Osteocyte (in vitro differentiated cells): ENCODE measurements around the gene PCDHGA11. TPM values are rescaled to one million over a fixed set of nuclear protein-coding genes. Genes with fewer than 3 reads are reported as not detected.

ENCODE experiments used
- DNase-seq: peaks from one replicate; pipeline ENCODE4 v3.0.0; 2021; ENCODE audit warnings: mixed read lengths; ENCODE audit not compliant: unreplicated experiment; ENCODE audit errors: extremely low spot score
- H3K27ac Mint-ChIP-seq: one replicate; pipeline ENCODE4 v1.8.0; 2021; ENCODE audit warnings: mild to moderate bottlenecking, mixed read lengths; ENCODE audit not compliant: unreplicated experiment
- H3K27me3 Mint-ChIP-seq: one replicate; pipeline ENCODE4 v1.8.0; 2021; ENCODE audit warnings: mixed read lengths; ENCODE audit not compliant: unreplicated experiment
- H3K36me3 Mint-ChIP-seq: one replicate; pipeline ENCODE4 v1.8.0; 2021; ENCODE audit warnings: mixed read lengths; ENCODE audit not compliant: unreplicated experiment
- H3K4me1 Mint-ChIP-seq: one replicate; pipeline ENCODE4 v1.8.0; 2021; ENCODE audit warnings: mixed read lengths; ENCODE audit not compliant: unreplicated experiment
- H3K4me3 Mint-ChIP-seq: one replicate; pipeline ENCODE4 v1.8.0; 2021; ENCODE audit warnings: mild to moderate bottlenecking, moderate library complexity, mixed read lengths; ENCODE audit not compliant: unreplicated experiment
- H3K9me3 Mint-ChIP-seq: one replicate; pipeline ENCODE4 v1.8.0; 2021; ENCODE audit warnings: mixed read lengths; ENCODE audit not compliant: unreplicated experiment
- total RNA-seq: library from RNA; stranded (reverse); gene quantifications from 2 replicates; pipeline ENCODE4 v1.2.1, GENCODE V29; 2021
- TF ChIP-seq, protein P1 (sequence below): fragments of 200-600 bp; sonication (generic); IDR thresholded peaks from 2 replicates; pipeline ENCODE4 v1.5.0; 2021; ENCODE audit warnings: antibody characterized with exemption, mild to moderate bottlenecking, moderate library complexity

Gene PCDHGA11
- total RNA-seq, 1 donor from 2014 or later, result 2.2 TPM

DNA sequence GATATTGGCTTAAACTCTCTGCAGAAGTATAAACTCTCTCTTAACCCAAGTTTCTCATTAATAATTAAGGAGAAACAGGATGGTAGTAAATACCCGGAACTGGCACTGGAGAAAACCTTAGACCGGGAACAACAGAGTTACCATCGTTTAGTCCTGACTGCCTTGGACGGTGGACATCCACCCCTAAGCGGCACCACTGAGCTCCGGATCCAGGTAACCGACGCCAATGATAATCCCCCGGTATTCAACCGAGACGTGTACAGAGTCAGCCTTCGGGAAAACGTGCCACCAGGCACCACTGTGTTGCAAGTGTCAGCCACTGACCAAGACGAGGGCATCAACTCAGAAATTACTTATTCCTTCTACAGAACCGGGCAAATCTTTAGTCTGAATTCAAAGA lies 22.2 kb upstream of the PCDHGA11 start:
- Mint-ChIP-seq H3K9me3 (peaks cover 12% of the 10 kb centered on the region), H3K4me3 (no peak overlapping the region), H3K4me1 (no peaks in the 10 kb centered on the region), H3K36me3 (peaks cover 7% of the 10 kb centered on the region), H3K27ac (no peak overlapping the region), H3K27me3 (no peaks in the 10 kb centered on the region)
- no peak for DNase-seq
- TF ChIP-seq, protein P1, sequence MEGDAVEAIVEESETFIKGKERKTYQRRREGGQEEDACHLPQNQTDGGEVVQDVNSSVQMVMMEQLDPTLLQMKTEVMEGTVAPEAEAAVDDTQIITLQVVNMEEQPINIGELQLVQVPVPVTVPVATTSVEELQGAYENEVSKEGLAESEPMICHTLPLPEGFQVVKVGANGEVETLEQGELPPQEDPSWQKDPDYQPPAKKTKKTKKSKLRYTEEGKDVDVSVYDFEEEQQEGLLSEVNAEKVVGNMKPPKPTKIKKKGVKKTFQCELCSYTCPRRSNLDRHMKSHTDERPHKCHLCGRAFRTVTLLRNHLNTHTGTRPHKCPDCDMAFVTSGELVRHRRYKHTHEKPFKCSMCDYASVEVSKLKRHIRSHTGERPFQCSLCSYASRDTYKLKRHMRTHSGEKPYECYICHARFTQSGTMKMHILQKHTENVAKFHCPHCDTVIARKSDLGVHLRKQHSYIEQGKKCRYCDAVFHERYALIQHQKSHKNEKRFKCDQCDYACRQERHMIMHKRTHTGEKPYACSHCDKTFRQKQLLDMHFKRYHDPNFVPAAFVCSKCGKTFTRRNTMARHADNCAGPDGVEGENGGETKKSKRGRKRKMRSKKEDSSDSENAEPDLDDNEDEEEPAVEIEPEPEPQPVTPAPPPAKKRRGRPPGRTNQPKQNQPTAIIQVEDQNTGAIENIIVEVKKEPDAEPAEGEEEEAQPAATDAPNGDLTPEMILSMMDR, result no peak

DNA sequence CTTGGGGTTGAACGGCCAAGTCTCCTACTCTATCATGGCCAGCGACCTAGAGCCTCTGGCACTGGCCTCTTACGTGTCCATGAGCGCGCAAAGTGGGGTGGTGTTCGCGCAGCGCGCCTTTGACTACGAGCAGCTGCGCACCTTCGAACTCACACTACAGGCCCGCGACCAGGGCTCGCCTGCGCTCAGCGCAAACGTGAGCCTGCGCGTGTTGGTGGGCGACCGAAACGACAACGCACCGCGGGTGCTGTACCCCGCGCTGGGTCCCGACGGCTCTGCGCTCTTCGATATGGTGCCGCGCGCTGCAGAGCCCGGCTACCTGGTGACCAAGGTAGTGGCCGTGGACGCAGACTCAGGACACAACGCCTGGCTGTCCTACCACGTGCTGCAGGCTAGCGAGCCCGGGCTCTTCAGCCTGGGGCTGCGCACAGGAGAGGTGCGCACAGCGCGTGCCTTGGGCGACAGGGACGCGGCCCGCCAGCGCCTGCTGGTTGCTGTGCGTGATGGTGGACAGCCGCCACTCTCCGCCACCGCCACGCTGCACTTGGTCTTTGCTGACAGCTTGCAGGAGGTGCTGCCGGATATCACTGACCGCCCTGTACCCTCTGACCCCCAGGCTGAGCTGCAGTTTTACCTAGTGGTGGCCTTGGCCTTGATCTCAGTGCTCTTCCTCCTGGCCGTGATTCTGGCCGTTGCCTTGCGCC lies 21.1 kb upstream of the PCDHGA11 start:
- TF ChIP-seq, protein P1, result no peak
- H3K27me3 Mint-ChIP-seq, result no peaks in the 10 kb centered on the region
- H3K27ac Mint-ChIP-seq, result no peak overlapping the region
- H3K36me3 Mint-ChIP-seq, result peaks cover 4% of the 10 kb centered on the region
- peaks cover 11% of the 10 kb centered on the region for H3K9me3 Mint-ChIP-seq
- H3K4me1 Mint-ChIP-seq, result no peaks in the 10 kb centered on the region
- no peak overlapping the region for H3K4me3 Mint-ChIP-seq
- no peak for DNase-seq

DNA sequence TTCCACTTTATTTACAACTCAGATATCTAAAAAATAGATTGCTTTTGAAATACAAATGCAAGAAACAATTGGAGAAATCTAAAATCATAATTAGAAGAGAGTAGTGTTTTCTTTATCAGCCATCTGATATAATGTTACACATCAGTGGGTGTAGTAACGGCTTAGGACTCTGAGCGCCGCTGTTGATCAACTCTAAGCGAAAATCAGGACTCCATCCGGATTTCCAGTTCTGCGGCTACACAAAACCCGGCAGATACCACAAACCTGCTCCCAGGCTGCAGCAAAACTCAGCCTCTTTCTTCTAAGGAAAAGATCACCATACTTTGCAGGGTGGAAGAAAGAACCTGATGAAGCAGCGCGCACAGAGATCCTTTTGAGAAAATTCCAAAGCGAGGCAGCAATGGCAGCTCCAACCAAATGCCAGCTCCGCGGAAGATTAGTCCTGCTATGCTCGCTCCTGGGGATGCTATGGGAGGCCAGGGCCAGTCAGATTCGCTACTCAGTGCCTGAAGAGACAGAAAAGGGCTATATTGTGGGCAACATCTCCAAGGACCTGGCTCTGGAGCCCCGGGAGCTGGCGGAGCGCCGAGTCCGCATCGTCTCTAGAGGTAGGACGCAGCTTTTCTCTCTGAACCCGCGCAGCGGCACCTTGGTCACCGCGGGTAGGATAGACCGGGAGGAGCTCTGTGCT lies 18.2 kb upstream of the PCDHGA11 start, which contains the start of gene PCDHGA9:
Gene PCDHGA9 (plus strand): TSS at position 226 of the 691 bp plus-strand sequence. CDS start 175 bp downstream, at position 401.
- H3K4me1 Mint-ChIP-seq, result peaks cover 2% of the 10 kb centered on the region
- no peak within 1 kb of the TSS for H3K4me3 Mint-ChIP-seq
- no peak for DNase-seq
- no peaks in the 10 kb centered on the region for H3K27me3 Mint-ChIP-seq
- TF ChIP-seq, protein P1, result peak; percentile 27
- no peak within 1 kb of the TSS for H3K27ac Mint-ChIP-seq
- H3K36me3 Mint-ChIP-seq, result peaks cover 9% of the 10 kb centered on the region
- peaks cover 11% of the 10 kb centered on the region for H3K9me3 Mint-ChIP-seq

DNA sequence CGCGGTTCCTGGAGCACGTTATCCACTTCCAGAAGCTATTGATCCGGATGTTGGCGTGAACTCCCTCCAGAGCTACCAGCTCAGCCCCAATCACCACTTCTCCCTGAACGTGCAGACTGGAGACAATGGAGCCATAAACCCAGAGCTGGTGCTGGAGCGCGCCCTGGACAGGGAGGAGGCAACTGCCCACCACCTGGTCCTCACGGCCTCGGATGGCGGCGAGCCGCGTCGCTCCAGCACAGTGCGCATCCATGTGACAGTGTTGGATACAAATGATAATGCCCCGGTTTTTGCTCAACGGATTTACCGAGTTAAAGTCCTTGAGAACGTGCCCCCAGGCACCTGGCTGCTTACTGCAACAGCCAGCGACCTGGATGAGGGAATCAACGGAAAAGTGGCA lies 17.5 kb upstream of the PCDHGA11 start:
- H3K4me1 Mint-ChIP-seq, result peaks cover 7% of the 10 kb centered on the region

More for the DNA sequence above, 17.5 kb upstream of the PCDHGA11 start:
- no peak for DNase-seq
- peaks cover 14% of the 10 kb centered on the region for H3K9me3 Mint-ChIP-seq
- H3K27ac Mint-ChIP-seq, result no peak overlapping the region
- TF ChIP-seq, protein P1, result no peak
- no peaks in the 10 kb centered on the region for H3K27me3 Mint-ChIP-seq
- H3K4me3 Mint-ChIP-seq, result no peak overlapping the region
- peaks cover 15% of the 10 kb centered on the region for H3K36me3 Mint-ChIP-seq
